Measurements from ENCODE around the gene CXCR3.
"Not testable (repeated sequence)": the region's sequence is repeated elsewhere in the genome, so short reads cannot be mapped to it uniquely, and the experiment has no call there.

Gene CXCR3

GRCh38 chrX:71604141-71604540 lies 14.2 kb downstream of the CXCR3 start:
- H3K9me3 Mint-ChIP-seq, result peaks cover 62% of the 10 kb centered on the region
- peaks cover 4% of the 10 kb centered on the region for H3K4me1 Mint-ChIP-seq
- DNase-seq, result no peak
- H3K4me3 Mint-ChIP-seq, result no peak overlapping the region
- H3K27ac Mint-ChIP-seq, result no peak overlapping the region
- TF ChIP-seq CTCF (IDR thresholded peaks at IDR 0.05), result no peak
- peaks cover 69% of the 10 kb centered on the region for H3K36me3 Mint-ChIP-seq (ENCODE audit: low read depth)
- H3K27me3 Mint-ChIP-seq (ENCODE audit: low read depth, poor library complexity), result no peaks in the 10 kb centered on the region

- no peaks in the 10 kb centered on the region for H3K27me3 Mint-ChIP-seq (ENCODE audit: low read depth, poor library complexity)
- H3K9me3 Mint-ChIP-seq, result peaks cover 58% of the 10 kb centered on the region
- H3K4me3 Mint-ChIP-seq, result no peak overlapping the region
- H3K36me3 Mint-ChIP-seq (ENCODE audit: low read depth), result peaks cover 65% of the 10 kb centered on the region
- no peak for DNase-seq
- no peak overlapping the region for H3K27ac Mint-ChIP-seq
- peaks cover 4% of the 10 kb centered on the region for H3K4me1 Mint-ChIP-seq
- TF ChIP-seq CTCF (IDR thresholded peaks at IDR 0.05), result no peak
Measured at GRCh38 chrX:71603618-71604017, 14.7 kb downstream of the CXCR3 start.

GRCh38 chrX:71599965-71600364 lies 18.3 kb downstream of the CXCR3 start:
- H3K27me3 Mint-ChIP-seq (ENCODE audit: low read depth, poor library complexity), result no peaks in the 10 kb centered on the region
- H3K36me3 Mint-ChIP-seq (ENCODE audit: low read depth), result peaks cover 56% of the 10 kb centered on the region
- TF ChIP-seq CTCF (IDR thresholded peaks at IDR 0.05), result no peak
- no peak overlapping the region for H3K4me3 Mint-ChIP-seq
- no peak for DNase-seq
- peaks cover 49% of the 10 kb centered on the region for H3K9me3 Mint-ChIP-seq
- H3K27ac Mint-ChIP-seq, result no peak overlapping the region
- no peaks in the 10 kb centered on the region for H3K4me1 Mint-ChIP-seq

- not testable (repeated sequence) for H3K27me3 Mint-ChIP-seq (ENCODE audit: low read depth, poor library complexity); DNase-seq; H3K36me3 Mint-ChIP-seq (ENCODE audit: low read depth); H3K4me1 Mint-ChIP-seq; H3K4me3 Mint-ChIP-seq; H3K27ac Mint-ChIP-seq
- peaks cover 23% of the 10 kb centered on the region for H3K9me3 Mint-ChIP-seq
Measured at GRCh38 chrX:71593210-71593609, 25.1 kb downstream of the CXCR3 start.

GRCh38 chrX:71586929-71587328 lies 31.4 kb downstream of the CXCR3 start:
- TF ChIP-seq CTCF (IDR thresholded peaks at IDR 0.05), result no peak
- no peak for DNase-seq
- peaks cover 9% of the 10 kb centered on the region for H3K36me3 Mint-ChIP-seq (ENCODE audit: low read depth)
- H3K4me1 Mint-ChIP-seq, result no peaks in the 10 kb centered on the region
- H3K27me3 Mint-ChIP-seq (ENCODE audit: low read depth, poor library complexity), result no peaks in the 10 kb centered on the region
- H3K4me3 Mint-ChIP-seq, result no peak overlapping the region
- H3K27ac Mint-ChIP-seq, result no peak overlapping the region
- peaks cover 40% of the 10 kb centered on the region for H3K9me3 Mint-ChIP-seq

GRCh38 chrX:71581210-71581609 lies 37.1 kb downstream of the CXCR3 start:
- H3K36me3 Mint-ChIP-seq (ENCODE audit: low read depth), result peaks cover 22% of the 10 kb centered on the region
- H3K27me3 Mint-ChIP-seq (ENCODE audit: low read depth, poor library complexity), result no peaks in the 10 kb centered on the region
- H3K27ac Mint-ChIP-seq, result peak overlapping the region; percentile 66

More at GRCh38 chrX:71581210-71581609, 37.1 kb downstream of the CXCR3 start:
- TF ChIP-seq CTCF (IDR thresholded peaks at IDR 0.05), result no peak
- Mint-ChIP-seq H3K4me3 (no peak overlapping the region), H3K4me1 (no peaks in the 10 kb centered on the region), H3K9me3 (peaks cover 40% of the 10 kb centered on the region)
- DNase-seq, result no peak

Data from nephron progenitor cell (in vitro differentiated cells).